Prostate gland (tissue), 2 donors: ENCODE measurements around the gene KDM4D. TPM values are rescaled to one million over a fixed set of nuclear protein-coding genes. Genes with fewer than 3 reads are reported as not detected.

Experiments used
- DNase-seq: peaks from one replicate; pipeline ENCODE4 v3.0.0-alpha.2; 2019; ENCODE audit warnings: low spot score
- H3K27ac ChIP-seq, 2 donors: fragments of 200-600 bp; sonication (generic); 2 replicates each; pipeline ENCODE4 v1.5.1; 2017 to 2019
- H3K27me3 ChIP-seq: fragments of 200-600 bp; sonication (generic); replicated peaks from 2 replicates; pipeline ENCODE4 v1.5.1; 2019; ENCODE audit not compliant: insufficient read depth
- H3K36me3 ChIP-seq, 2 donors: fragments of 200-600 bp; sonication (generic); 1 replicate in 1 of 2; 2 replicates in 1 of 2; pipeline versions ENCODE4 v1.5.1 to v1.8.1; 2017 to 2019
- H3K4me1 ChIP-seq: fragments of 200-600 bp; sonication (generic); replicated peaks from 2 replicates; pipeline ENCODE4 v1.5.1; 2019
- H3K4me3 ChIP-seq, 2 donors: fragments of 200-600 bp; sonication (generic); 2 replicates each; pipeline ENCODE4 v1.5.1; 2017 to 2019
- H3K9me3 ChIP-seq: fragments of 200-600 bp; sonication (generic); 2 replicates; pipeline ENCODE4 v1.5.1; 2017
- CTCF ChIP-seq, 4 experiments: fragments of 200-600 bp in 2 of 4; fragments of 450-650 bp in 2 of 4; sonication (generic) in 2 of 4; IDR thresholded peaks; 1 replicate in 3 of 4; 2 replicates in 1 of 4; pipeline ENCODE4 v1.5.1; 2016 to 2019; ENCODE audit warnings: antibody characterized with exemption in 4 of 4, mild to moderate bottlenecking in 2 of 4, moderate library complexity in 2 of 4
- POLR2A ChIP-seq: fragments of 450-650 bp; IDR thresholded peaks from one replicate; pipeline ENCODE4 v1.6.1; 2016; ENCODE audit warnings: antibody characterized with exemption, mild to moderate bottlenecking
- POLR2AphosphoS5 ChIP-seq: sonication (generic); formaldehyde crosslinking; IDR thresholded peaks from one replicate; pipeline ENCODE4 v1.6.1; 2017; ENCODE audit warnings: antibody characterized with exemption
- WGBS: methylation state at CpG from one replicate; pipeline ENCODE4 v1.1.5; 2018; 5-methylcytosine and 5-hydroxymethylcytosine counted together
- intact Hi-C: fragments of 100-400 bp; cut with DNase I; formaldehyde crosslinking; loops from one replicate; pipeline ENCODE4 v1.14.2; 2022
- total RNA-seq, 2 donors: library from RNA; depleted of rRNA; stranded (reverse); fragments of >200 nt; gene quantifications; one replicate each; pipeline ENCODE4 v1.1.0, GENCODE V29; 2016

Gene KDM4D
- total RNA-seq, 2 donors from 2014 or later, result 2.6 to 9.9 TPM

DNA sequence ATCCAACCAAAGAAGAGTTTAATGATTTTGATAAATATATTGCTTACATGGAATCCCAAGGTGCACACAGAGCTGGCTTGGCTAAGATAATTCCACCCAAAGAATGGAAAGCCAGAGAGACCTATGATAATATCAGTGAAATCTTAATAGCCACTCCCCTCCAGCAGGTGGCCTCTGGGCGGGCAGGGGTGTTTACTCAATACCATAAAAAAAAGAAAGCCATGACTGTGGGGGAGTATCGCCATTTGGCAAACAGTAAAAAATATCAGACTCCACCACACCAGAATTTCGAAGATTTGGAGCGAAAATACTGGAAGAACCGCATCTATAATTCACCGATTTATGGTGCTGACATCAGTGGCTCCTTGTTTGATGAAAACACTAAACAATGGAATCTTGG lies 23.9 kb downstream of the KDM4D start:
- no peaks in the 10 kb centered on the region for H3K27me3 ChIP-seq
- WGBS, result 89% methylated on average over 6 of the region's 6 CpGs
- DNase-seq, result no peak
- no peak for TF ChIP-seq CTCF (IDR thresholded peaks at IDR 0.05)
- TF ChIP-seq POLR2A, result no peak
- no peak for TF ChIP-seq POLR2AphosphoS5
- intact Hi-C loops, result no loop called here
- H3K4me1 ChIP-seq, result no peaks in the 10 kb centered on the region
- H3K4me3 ChIP-seq, result no peak overlapping the region
- H3K27ac ChIP-seq, result no peak overlapping the region
- H3K36me3 ChIP-seq, result no peaks in the 10 kb centered on the region
- no peaks in the 10 kb centered on the region for H3K9me3 ChIP-seq

- no peaks in the 10 kb centered on the region for H3K9me3 ChIP-seq
- intact Hi-C loops, result no loop called here
- TF ChIP-seq POLR2AphosphoS5, result no peak
- TF ChIP-seq CTCF (IDR thresholded peaks at IDR 0.05), result no peak
- TF ChIP-seq POLR2A, result no peak
- DNase-seq, result no peak
- no peak overlapping the region for H3K27ac ChIP-seq
- no peak overlapping the region for H3K4me3 ChIP-seq
- H3K4me1 ChIP-seq, result no peaks in the 10 kb centered on the region
- no peaks in the 10 kb centered on the region for H3K36me3 ChIP-seq
- 98% methylated on average over 13 of the region's 13 CpGs for WGBS
- no peaks in the 10 kb centered on the region for H3K27me3 ChIP-seq
Measured at GRCh38 chr11:94998285-94998684, 24.8 kb downstream of the KDM4D start.

DNA sequence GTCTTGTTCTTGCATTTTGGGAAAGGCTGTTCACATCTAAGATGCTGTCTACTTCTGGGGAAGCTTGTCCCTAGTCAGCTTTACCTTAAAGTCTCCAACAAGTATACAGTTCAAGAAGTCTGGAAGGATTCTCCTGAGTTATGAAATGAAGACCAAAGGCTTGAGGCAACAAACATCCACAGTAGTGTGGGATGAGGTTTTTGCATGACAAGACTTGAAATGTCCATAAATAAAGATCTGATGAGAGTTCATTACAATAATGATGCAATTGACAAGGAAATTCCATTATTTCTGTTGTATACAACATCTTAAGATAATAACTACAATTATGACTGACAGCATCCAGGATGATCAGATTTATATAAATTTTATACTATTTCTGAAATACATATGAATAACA lies 30.2 kb downstream of the KDM4D start:
- Histone ChIP-seq H3K9me3 (no peaks in the 10 kb centered on the region), H3K27ac (no peak overlapping the region), H3K4me1 (no peaks in the 10 kb centered on the region), H3K4me3 (no peak overlapping the region), H3K27me3 (no peaks in the 10 kb centered on the region), H3K36me3 (no peaks in the 10 kb centered on the region)
- intact Hi-C loops, result no loop called here
- no peak for DNase-seq
- TF ChIP-seq CTCF (IDR thresholded peaks at IDR 0.05) (no peak), POLR2A (no peak), POLR2AphosphoS5 (no peak)

GRCh38 chr11:95005642-95006041 lies 32.1 kb downstream of the KDM4D start:
- Histone ChIP-seq H3K36me3 (no peaks in the 10 kb centered on the region), H3K4me1 (no peaks in the 10 kb centered on the region), H3K27ac (no peak overlapping the region), H3K27me3 (no peaks in the 10 kb centered on the region), H3K9me3 (no peaks in the 10 kb centered on the region), H3K4me3 (no peak overlapping the region)
- no peak for DNase-seq
- no peak for TF ChIP-seq POLR2AphosphoS5
- no peak for TF ChIP-seq POLR2A
- TF ChIP-seq CTCF (IDR thresholded peaks at IDR 0.05), result no peak
- WGBS, result 91% methylated on average over 1 of the region's 1 CpG
- intact Hi-C loops, result no loop called here

GRCh38 chr11:95011376-95011775 lies 37.9 kb downstream of the KDM4D start:
- H3K9me3 ChIP-seq, result no peaks in the 10 kb centered on the region
- no peak overlapping the region for H3K27ac ChIP-seq
- no peaks in the 10 kb centered on the region for H3K27me3 ChIP-seq
- intact Hi-C loops, result no loop called here
- no peak overlapping the region for H3K4me3 ChIP-seq
- H3K36me3 ChIP-seq, result no peaks in the 10 kb centered on the region
- TF ChIP-seq POLR2A, result no peak
- TF ChIP-seq POLR2AphosphoS5, result no peak
- TF ChIP-seq CTCF (IDR thresholded peaks at IDR 0.05), result no peak
- no peak for DNase-seq
- no peaks in the 10 kb centered on the region for H3K4me1 ChIP-seq
